Measurements from ENCODE around the gene NOTCH2. TPM values are rescaled to one million over a fixed set of nuclear protein-coding genes. Genes with fewer than 3 reads are reported as not detected.

Gene NOTCH2
- total RNA-seq, 1 donor from 2014 or later, result 66.6 TPM

- DNase-seq (ENCODE audit: low spot score), result no peak
- TF ChIP-seq EZH2phosphoT487 (IDR thresholded peaks at IDR 0.05) (no peak), CTCF (IDR thresholded peaks at IDR 0.05) (no peak), EZH2 (IDR thresholded peaks at IDR 0.05) (no peak)
- H4K20me1 ChIP-seq (ENCODE audit: low read depth), result no peaks in the 10 kb centered on the region
- Mint-ChIP-seq H3K4me3 (no peak overlapping the region), H3K27ac (no peak overlapping the region), H3K36me3 (peaks cover 3% of the 10 kb centered on the region), H3K4me1 (peaks cover 7% of the 10 kb centered on the region), H3K27me3 (ENCODE audit: insufficient read depth, low read depth) (no peaks in the 10 kb centered on the region), H3K9me3 (peaks cover 6% of the 10 kb centered on the region)
- H3K4me1 ChIP-seq, result no peaks in the 10 kb centered on the region
- H3F3A ChIP-seq (ENCODE audit: low read depth), result no peaks in the 10 kb centered on the region
- H3K9me3 ChIP-seq (ENCODE audit: low read depth), result no peaks in the 10 kb centered on the region
- no peak overlapping the region for H3K4me2 ChIP-seq
- no peaks in the 10 kb centered on the region for H3K79me2 ChIP-seq (ENCODE audit: low read depth)
- no peaks in the 10 kb centered on the region for H3K27me3 ChIP-seq
- H3K4me3 ChIP-seq, result no peak overlapping the region
- H3K9ac ChIP-seq, result no peak overlapping the region
- H2AFZ ChIP-seq (replicated peaks), result no peak overlapping the region
- no peaks in the 10 kb centered on the region for H3K36me3 ChIP-seq
- H3K27ac ChIP-seq, result no peak overlapping the region
Measured at GRCh38 chr1:119903443-119903835, 166.0 kb downstream of the NOTCH2 start.

- H3F3A ChIP-seq (ENCODE audit: low read depth), result no peaks in the 10 kb centered on the region
- H3K4me1 ChIP-seq, result no peaks in the 10 kb centered on the region
- TF ChIP-seq EZH2phosphoT487 (IDR thresholded peaks at IDR 0.05) (no peak), CTCF (IDR thresholded peaks at IDR 0.05) (no peak), EZH2 (IDR thresholded peaks at IDR 0.05) (no peak)
- H3K27ac ChIP-seq, result no peak overlapping the region
- DNase-seq (ENCODE audit: low spot score), result no peak
- H3K27me3 ChIP-seq, result no peaks in the 10 kb centered on the region
- Mint-ChIP-seq H3K36me3 (peaks cover 3% of the 10 kb centered on the region), H3K4me1 (peaks cover 7% of the 10 kb centered on the region), H3K9me3 (peaks cover 6% of the 10 kb centered on the region), H3K27ac (no peak overlapping the region), H3K4me3 (no peak overlapping the region), H3K27me3 (ENCODE audit: insufficient read depth, low read depth) (no peaks in the 10 kb centered on the region)
- H3K4me2 ChIP-seq, result no peak overlapping the region
- no peaks in the 10 kb centered on the region for H3K9me3 ChIP-seq (ENCODE audit: low read depth)
- H3K79me2 ChIP-seq (ENCODE audit: low read depth), result no peaks in the 10 kb centered on the region
- no peaks in the 10 kb centered on the region for H4K20me1 ChIP-seq (ENCODE audit: low read depth)
- H3K9ac ChIP-seq, result no peak overlapping the region
- H2AFZ ChIP-seq (replicated peaks), result no peak overlapping the region
- no peaks in the 10 kb centered on the region for H3K36me3 ChIP-seq
- H3K4me3 ChIP-seq, result no peak overlapping the region
Measured at GRCh38 chr1:119902775-119903442, 166.6 kb downstream of the NOTCH2 start.

GRCh38 chr1:119898981-119899720 is 170.3 kb downstream of the NOTCH2 start:
- no peak overlapping the region for H3K27ac Mint-ChIP-seq
- H3K4me2 ChIP-seq, result no peak overlapping the region
- H3K36me3 ChIP-seq, result no peaks in the 10 kb centered on the region
- no peaks in the 10 kb centered on the region for H3K27me3 ChIP-seq
- H3K27ac ChIP-seq, result no peak overlapping the region
- TF ChIP-seq EZH2 (IDR thresholded peaks at IDR 0.05) (no peak), CTCF (IDR thresholded peaks at IDR 0.05) (no peak), EZH2phosphoT487 (IDR thresholded peaks at IDR 0.05) (no peak)
- H3K36me3 Mint-ChIP-seq, result no peaks in the 10 kb centered on the region
- no peak overlapping the region for H3K9ac ChIP-seq
- no peaks in the 10 kb centered on the region for H3K9me3 ChIP-seq (ENCODE audit: low read depth)
- no peaks in the 10 kb centered on the region for H3F3A ChIP-seq (ENCODE audit: low read depth)
- no peaks in the 10 kb centered on the region for H3K27me3 Mint-ChIP-seq (ENCODE audit: insufficient read depth, low read depth)
- no peaks in the 10 kb centered on the region for H3K4me1 ChIP-seq
- no peak overlapping the region for H3K4me3 ChIP-seq
- DNase-seq (ENCODE audit: low spot score), result no peak
- peaks cover 7% of the 10 kb centered on the region for H3K4me1 Mint-ChIP-seq
- no peaks in the 10 kb centered on the region for H4K20me1 ChIP-seq (ENCODE audit: low read depth)
- H2AFZ ChIP-seq (replicated peaks), result no peak overlapping the region
- no peaks in the 10 kb centered on the region for H3K9me3 Mint-ChIP-seq
- H3K79me2 ChIP-seq (ENCODE audit: low read depth), result no peaks in the 10 kb centered on the region
- no peak overlapping the region for H3K4me3 Mint-ChIP-seq
